ENCODE data around the gene TPP2.

DNA sequence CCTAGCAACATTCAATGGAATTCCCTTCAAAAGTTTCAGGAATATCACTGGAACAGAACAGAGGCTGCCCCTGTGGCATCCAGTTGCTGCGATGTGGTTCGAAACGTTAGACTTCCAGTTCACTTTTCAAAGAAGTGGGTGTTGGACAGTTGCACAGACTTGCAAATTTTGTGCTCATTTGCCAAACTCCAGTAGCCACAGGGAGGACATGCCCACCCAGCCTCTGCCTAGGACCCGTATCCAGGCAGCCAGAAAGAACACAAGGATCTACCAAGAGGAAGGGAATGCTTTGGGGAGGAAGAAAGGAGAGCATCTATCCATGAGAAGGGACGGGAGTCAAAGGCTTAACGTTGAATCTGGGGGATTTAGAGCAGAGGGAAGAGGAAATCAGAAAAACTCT, 98.2 kb downstream of the TPP2 start, which contains the start of gene METTL21C:
- TF ChIP-seq POLR2A (IDR thresholded peaks at IDR 0.05) = no peak
- TF ChIP-seq, protein P1, sequence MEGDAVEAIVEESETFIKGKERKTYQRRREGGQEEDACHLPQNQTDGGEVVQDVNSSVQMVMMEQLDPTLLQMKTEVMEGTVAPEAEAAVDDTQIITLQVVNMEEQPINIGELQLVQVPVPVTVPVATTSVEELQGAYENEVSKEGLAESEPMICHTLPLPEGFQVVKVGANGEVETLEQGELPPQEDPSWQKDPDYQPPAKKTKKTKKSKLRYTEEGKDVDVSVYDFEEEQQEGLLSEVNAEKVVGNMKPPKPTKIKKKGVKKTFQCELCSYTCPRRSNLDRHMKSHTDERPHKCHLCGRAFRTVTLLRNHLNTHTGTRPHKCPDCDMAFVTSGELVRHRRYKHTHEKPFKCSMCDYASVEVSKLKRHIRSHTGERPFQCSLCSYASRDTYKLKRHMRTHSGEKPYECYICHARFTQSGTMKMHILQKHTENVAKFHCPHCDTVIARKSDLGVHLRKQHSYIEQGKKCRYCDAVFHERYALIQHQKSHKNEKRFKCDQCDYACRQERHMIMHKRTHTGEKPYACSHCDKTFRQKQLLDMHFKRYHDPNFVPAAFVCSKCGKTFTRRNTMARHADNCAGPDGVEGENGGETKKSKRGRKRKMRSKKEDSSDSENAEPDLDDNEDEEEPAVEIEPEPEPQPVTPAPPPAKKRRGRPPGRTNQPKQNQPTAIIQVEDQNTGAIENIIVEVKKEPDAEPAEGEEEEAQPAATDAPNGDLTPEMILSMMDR (IDR thresholded peaks at IDR 0.05) = no peak

Data from prostate gland (tissue), 2 donors.